A549 treated with AZD9567 at 1 μM for 4 hours (cell line): ENCODE measurements around the gene TMEM170B. TPM values are rescaled to one million over a fixed set of nuclear protein-coding genes. Genes with fewer than 3 reads are reported as not detected.

ENCODE experiments used
- total RNA-seq: library from RNA; stranded (reverse); fragments of 200-300 nt; extraction: Qiagen RNA extraction; gene quantifications from 5 replicates; pipeline ENCODE4 v1.2.3, GENCODE V29; 2022; ENCODE audit not compliant: insufficient read depth

The TMEM170B gene
- 0.53 to 0.96 TPM (median 0.86 TPM) in 5 replicates for total RNA-seq

DNA sequence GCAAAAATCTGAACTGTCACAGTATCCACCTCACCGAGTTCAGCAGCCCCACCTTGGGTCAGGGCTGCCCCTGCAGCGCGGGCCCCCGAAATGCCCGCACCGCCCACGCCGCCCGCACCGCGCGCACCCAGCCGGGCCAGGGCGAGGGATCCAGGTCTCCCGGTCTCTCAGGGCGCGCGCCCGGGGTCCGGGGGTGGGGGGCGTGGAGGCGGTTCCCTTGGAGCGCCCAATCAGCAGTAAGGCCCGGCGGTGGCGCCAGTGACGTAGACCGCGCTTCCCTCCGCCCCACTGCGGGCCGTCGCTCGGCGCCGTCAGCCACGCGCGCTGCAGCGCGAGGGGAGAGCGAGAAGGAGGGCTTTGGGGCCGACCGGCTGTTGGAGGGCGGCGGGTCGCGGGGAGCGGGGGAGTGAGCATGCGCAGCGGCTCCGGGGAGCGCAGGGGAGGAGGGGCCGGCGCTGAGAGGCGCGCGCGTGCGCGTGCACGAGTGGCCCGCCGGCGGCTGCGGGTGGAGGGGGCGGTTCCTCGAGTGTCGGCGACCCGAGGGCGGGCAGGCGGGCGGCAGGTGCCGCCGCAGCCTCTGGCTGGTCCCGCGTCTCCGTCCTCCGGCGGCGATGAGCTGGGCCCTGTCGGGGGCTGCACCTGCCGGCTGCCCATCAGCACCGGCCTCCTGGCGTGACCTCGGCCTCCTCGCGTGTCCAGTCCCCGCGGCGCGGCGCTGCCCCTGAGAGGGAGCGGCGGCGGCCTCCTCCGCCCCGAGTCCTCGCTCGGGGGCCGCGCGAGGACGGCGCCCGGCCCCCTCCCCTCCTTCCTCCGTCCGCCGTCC lies at the start of gene TMEM170B:
TMEM170B (plus strand) TSS at position 521 of the 823 bp plus-strand sequence. CDS start 529 bp downstream, outside the sequence.

Other genes starting within 250 kb of the TMEM170B start
- 0.35 to 0.55 TPM (median 0.48 TPM) in 4 of 5 replicates, not detected in the other for gene ADTRP, start 241.1 kb downstream of the TMEM170B start, total RNA-seq